SK-N-SH treated with all-trans-retinoic acid at 6 μM for 48 hours (cell line): ENCODE measurements around the gene LIX1.

Experiments
- ATAC-seq: fragments of 200-7000 bp; cut with Tn5 transposase; 3 replicates; pipeline ENCODE4 v1.9.1; 2020; ENCODE audit warnings: mild to moderate bottlenecking, moderate library complexity
- ARNTL ChIP-seq: fragments of 450-650 bp; formaldehyde crosslinking; IDR thresholded peaks from 2 replicates; pipeline ENCODE4 v1.5.0; 2020; ENCODE audit warnings: low read depth, mild to moderate bottlenecking, moderate library complexity, borderline replicate concordance
- BACH2 ChIP-seq: fragments of 250-450 bp; sonication (Bioruptor Pico); IDR thresholded peaks from 2 replicates; pipeline ENCODE4 v1.9.0; 2021; ENCODE audit warnings: mild to moderate bottlenecking, borderline replicate concordance
- CSDC2 ChIP-seq: fragments of 250-450 bp; sonication (Bioruptor Pico); IDR thresholded peaks from 2 replicates; pipeline ENCODE4 v1.5.0; 2020; ENCODE audit warnings: mild to moderate bottlenecking, moderate library complexity
- ESRRG ChIP-seq: fragments of 250-450 bp; sonication (Bioruptor Pico); IDR thresholded peaks from 2 replicates; pipeline ENCODE4 v1.6.1; 2021; ENCODE audit warnings: mild to moderate bottlenecking
- PPARA ChIP-seq: fragments of 250-450 bp; sonication (Bioruptor Pico); IDR thresholded peaks from 2 replicates; pipeline ENCODE4 v1.5.0; 2020; ENCODE audit warnings: mild to moderate bottlenecking, borderline replicate concordance
- RARB ChIP-seq: fragments of 250-450 bp; sonication (Bioruptor Pico); IDR thresholded peaks from 2 replicates; pipeline ENCODE4 v1.8.0; 2021; ENCODE audit warnings: mild to moderate bottlenecking, moderate library complexity
- TOX ChIP-seq: fragments of 250-450 bp; sonication (Bioruptor Pico); IDR thresholded peaks from 2 replicates; pipeline ENCODE4 v1.8.0; 2021; ENCODE audit warnings: mild to moderate bottlenecking, moderate library complexity, borderline replicate concordance
- ZC3H10 ChIP-seq: fragments of 250-450 bp; sonication (Bioruptor Pico); IDR thresholded peaks from 2 replicates; pipeline ENCODE4 v1.5.1; 2021; ENCODE audit warnings: mild to moderate bottlenecking, moderate library complexity
- ZFP30 ChIP-seq: fragments of 450-650 bp; formaldehyde crosslinking; IDR thresholded peaks from 2 replicates; pipeline ENCODE4 v1.5.0; 2022; ENCODE audit warnings: mild to moderate bottlenecking, moderate library complexity
- ZNF8 ChIP-seq: fragments of 450-650 bp; formaldehyde crosslinking; IDR thresholded peaks from 2 replicates; pipeline ENCODE4 v1.5.0; 2020; ENCODE audit warnings: mild to moderate bottlenecking, moderate library complexity
- TF ChIP-seq, protein P1 (sequence below): fragments of 250-450 bp; sonication (Bioruptor Pico); IDR thresholded peaks from 2 replicates; pipeline ENCODE4 v1.5.0; 2020; ENCODE audit warnings: mild to moderate bottlenecking, moderate library complexity

LIX1 gene

DNA sequence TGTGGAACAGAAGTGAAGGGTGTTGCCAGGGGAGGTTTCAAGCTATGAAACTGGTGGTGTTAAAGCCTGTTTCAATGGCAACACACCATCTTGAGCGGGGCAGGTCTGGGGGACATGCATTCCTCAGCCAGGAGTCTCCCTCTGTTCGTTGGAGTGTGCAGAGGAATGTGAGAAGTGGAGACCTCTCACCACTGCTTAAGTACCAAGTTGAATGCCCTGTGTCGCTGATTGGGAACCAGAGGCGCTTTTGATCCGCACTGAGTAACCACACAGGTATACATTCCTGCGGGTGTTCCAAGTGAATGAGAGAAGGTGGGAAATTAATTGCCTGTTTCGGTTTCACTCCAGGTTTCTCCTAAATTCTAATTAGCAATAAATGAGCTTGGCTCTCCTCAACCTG, 99.4 kb downstream of the LIX1 start:
- TF ChIP-seq ZC3H10 (CRISPR knock-in tag): no peak
- TF ChIP-seq ZNF8 (CRISPR knock-in tag): no peak
- no peak for TF ChIP-seq ARNTL (CRISPR knock-in tag)
- TF ChIP-seq BACH2: no peak
- TF ChIP-seq TOX (CRISPR knock-in tag): no peak
- no peak for TF ChIP-seq CSDC2 (CRISPR knock-in tag)
- TF ChIP-seq ESRRG: no peak
- no peak for TF ChIP-seq RARB (CRISPR knock-in tag)
- TF ChIP-seq, protein P1, sequence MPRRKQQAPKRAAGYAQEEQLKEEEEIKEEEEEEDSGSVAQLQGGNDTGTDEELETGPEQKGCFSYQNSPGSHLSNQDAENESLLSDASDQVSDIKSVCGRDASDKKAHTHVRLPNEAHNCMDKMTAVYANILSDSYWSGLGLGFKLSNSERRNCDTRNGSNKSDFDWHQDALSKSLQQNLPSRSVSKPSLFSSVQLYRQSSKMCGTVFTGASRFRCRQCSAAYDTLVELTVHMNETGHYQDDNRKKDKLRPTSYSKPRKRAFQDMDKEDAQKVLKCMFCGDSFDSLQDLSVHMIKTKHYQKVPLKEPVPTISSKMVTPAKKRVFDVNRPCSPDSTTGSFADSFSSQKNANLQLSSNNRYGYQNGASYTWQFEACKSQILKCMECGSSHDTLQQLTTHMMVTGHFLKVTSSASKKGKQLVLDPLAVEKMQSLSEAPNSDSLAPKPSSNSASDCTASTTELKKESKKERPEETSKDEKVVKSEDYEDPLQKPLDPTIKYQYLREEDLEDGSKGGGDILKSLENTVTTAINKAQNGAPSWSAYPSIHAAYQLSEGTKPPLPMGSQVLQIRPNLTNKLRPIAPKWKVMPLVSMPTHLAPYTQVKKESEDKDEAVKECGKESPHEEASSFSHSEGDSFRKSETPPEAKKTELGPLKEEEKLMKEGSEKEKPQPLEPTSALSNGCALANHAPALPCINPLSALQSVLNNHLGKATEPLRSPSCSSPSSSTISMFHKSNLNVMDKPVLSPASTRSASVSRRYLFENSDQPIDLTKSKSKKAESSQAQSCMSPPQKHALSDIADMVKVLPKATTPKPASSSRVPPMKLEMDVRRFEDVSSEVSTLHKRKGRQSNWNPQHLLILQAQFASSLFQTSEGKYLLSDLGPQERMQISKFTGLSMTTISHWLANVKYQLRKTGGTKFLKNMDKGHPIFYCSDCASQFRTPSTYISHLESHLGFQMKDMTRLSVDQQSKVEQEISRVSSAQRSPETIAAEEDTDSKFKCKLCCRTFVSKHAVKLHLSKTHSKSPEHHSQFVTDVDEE (CRISPR knock-in tag): no peak
- no peak for TF ChIP-seq PPARA
- TF ChIP-seq ZFP30 (CRISPR knock-in tag): no peak
- TF ChIP-seq, all 23 proteins: peak for 0
- ATAC-seq: no peak
